ENCODE measurements around the gene NR2F1. TPM values are rescaled to one million over a fixed set of nuclear protein-coding genes. Genes with fewer than 3 reads are reported as not detected.

The NR2F1 gene
- total RNA-seq, 1 donor from 2014 or later = 31.2 TPM

GRCh38 chr5:93591323-93591945 is 8.4 kb downstream of the NR2F1 start:
- DNase-seq = no peak

GRCh38 chr5:93592883-93593282 is 9.9 kb downstream of the NR2F1 start:
- no peak for DNase-seq

DNA sequence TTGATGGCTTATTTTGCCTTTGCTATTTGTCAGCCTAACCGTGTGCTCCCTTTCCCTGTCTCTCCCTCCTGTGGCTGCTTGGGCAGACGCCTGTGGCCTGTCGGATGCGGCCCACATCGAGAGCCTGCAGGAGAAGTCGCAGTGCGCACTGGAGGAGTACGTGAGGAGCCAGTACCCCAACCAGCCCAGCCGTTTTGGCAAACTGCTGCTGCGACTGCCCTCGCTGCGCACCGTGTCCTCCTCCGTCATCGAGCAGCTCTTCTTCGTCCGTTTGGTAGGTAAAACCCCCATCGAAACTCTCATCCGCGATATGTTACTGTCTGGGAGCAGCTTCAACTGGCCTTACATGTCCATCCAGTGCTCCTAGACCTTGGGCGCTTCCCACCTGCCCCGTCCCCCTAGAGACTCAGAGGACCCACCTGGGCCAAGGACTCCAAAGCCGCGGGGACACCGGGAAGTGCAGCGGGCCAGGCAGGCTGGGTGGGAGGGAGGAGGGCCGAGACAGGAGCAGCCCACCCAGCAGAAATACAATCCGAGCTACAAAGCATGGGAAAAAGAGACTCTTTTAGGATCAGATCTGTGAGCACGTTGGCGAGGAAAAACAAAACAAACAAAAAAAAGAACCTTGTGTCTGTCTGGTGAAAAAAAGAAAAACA is 10.6 kb downstream of the NR2F1 start:
- no peak for DNase-seq

GRCh38 chr5:93594591-93595419 is 11.8 kb downstream of the NR2F1 start:
- DNase-seq = peak; percentile 23

DNA sequence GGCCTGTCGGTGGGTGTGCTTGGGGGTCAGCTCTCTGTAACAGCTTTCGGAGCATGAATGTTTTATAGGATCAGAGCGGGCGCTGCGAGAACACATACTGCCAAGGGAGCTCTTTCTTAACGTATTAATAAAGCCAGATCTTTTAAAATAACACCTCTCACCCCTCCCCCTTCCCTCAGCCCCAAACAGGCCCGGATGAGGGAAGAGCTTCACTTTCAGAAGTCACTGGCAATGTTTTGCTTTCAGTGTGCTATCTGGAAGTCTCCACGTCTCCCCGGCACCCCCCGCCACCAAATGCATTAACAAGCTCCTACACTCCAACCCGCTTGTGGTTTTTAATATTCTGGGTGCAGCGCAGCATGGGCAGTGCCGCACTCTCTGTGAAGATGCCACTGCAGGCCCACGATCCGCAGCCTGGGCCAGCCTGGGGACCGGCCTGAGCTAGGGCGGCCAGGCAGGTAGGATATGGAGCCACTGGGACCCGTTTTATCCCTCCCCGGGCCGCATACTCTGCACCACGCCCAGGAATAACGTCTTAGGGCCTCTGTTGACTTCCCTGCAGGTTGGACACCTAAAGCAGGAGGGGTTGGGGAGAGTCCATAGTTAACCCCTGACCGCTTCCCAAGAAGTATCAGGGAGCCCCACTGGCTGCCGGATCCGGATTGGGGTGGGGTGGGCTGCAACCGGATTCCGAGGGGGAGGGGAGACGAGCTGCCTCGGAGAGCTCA is 12.6 kb downstream of the NR2F1 start:
- peak; percentile 21 for DNase-seq

DNA sequence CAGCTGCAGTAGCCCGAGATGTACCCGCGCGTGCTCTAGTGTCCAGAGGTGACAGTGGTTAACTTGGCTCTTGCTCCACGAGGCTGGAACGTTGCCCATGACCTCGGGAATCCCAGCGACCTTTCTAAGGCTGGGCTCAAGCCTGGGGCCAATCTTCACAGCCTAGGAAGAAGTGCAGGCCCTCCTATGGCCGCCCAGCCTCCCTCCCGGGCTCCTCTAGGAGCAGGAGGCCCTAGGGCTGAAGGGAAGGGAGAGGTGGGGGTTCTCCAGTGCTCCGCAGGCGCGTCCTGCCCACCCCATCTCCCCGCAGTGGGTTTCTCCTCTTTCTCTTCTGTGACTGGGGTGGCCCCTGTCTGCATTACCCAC is 13.3 kb downstream of the NR2F1 start:
- no peak for DNase-seq

- peak; percentile 9 for DNase-seq
Observed at GRCh38 chr5:93596676-93597490, 13.9 kb downstream of the NR2F1 start.

DNA sequence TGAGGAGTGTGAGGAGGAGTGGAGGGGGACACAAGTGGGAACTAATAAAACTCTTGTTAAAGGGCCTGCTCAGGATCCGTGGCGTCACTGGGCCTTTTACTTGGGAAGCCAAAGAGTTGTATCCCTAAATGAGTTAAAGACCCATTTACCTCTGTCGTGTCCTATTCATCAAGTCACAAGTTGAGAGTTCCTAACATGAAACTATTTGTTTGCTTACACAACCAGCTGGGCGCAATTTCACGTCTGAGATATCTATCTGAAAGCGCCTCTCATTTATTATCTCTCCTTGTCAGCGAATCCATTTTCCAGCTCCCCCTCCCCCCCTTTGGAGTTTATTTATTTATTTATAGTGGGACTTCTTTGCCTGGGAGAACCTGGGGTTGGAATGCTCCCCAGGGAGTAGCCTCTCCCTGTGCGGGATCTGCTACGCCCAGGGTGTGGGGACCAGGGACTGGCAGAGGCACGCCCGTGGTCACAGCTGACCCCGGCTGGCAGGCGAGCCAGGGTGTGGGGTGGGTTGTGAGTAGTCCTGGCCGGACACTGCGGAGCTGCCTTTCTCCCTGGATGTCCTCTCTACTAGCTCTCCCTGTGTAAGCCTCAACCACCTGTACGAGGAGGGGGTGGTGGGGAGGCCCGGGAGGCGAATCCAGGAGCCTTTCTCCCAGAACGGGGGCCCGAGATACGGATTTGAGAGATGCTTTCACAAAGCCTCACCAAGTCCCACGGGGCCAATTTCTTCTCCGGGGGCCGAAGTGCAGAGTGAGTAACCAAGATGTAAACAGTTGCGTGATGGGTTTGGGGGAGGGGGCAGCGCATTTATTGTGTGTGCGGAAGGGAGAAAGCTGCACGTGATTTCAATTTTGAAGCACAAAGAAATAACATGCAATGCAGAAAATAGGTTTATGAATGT is 15.3 kb downstream of the NR2F1 start:
- peak; percentile 41 for DNase-seq

GRCh38 chr5:93599001-93599379 is 16.0 kb downstream of the NR2F1 start:
- DNase-seq = peak; percentile 18

GRCh38 chr5:93599399-93600120 is 16.5 kb downstream of the NR2F1 start:
- peak; percentile 58 for DNase-seq

GRCh38 chr5:93600409-93601070 is 17.5 kb downstream of the NR2F1 start:
- DNase-seq = peak; percentile 36

- DNase-seq = peak; percentile 78
Observed at GRCh38 chr5:93601071-93601801, 18.2 kb downstream of the NR2F1 start.

- DNase-seq = no peak
Observed at GRCh38 chr5:93601802-93602155, 18.8 kb downstream of the NR2F1 start.

DNA sequence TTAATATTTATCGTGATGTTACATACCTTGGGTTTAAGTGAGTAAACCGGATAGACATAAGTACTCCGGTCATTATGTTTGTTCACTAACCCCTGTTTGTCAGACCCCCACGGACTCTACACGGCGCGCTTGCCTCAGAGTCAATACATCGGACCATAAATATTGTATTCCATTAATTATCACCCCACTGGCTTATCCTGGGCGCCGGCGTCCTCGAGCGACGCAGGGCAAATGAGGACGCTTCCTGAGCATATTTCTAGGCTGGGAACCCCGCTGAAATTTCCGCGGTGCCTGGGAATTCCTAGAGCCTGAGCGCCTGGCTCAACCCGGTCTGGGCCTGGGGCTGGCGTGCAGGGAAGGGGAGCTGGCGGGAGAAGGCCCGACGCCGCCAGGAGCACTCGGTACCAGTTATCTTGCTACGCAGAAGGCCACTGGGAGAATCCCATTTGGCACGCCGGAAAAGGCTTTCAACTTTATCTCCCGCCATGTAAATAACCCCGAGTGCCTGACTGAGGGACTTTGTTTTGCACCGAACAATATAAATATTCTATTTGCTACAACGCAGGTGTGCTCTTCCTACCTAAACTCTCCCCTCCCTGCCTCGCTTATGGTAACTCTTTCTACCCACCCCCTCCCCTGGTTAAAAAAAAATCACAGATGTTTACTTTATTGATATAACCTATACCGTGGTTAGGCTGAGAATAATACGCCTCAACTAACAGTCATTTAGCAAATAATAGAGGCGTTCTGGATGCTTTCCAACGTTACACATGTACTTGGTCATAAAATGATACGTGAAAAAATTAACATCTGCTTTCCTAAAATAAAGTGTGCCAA is 19.4 kb downstream of the NR2F1 start:
- peak; percentile 21 for DNase-seq

DNA sequence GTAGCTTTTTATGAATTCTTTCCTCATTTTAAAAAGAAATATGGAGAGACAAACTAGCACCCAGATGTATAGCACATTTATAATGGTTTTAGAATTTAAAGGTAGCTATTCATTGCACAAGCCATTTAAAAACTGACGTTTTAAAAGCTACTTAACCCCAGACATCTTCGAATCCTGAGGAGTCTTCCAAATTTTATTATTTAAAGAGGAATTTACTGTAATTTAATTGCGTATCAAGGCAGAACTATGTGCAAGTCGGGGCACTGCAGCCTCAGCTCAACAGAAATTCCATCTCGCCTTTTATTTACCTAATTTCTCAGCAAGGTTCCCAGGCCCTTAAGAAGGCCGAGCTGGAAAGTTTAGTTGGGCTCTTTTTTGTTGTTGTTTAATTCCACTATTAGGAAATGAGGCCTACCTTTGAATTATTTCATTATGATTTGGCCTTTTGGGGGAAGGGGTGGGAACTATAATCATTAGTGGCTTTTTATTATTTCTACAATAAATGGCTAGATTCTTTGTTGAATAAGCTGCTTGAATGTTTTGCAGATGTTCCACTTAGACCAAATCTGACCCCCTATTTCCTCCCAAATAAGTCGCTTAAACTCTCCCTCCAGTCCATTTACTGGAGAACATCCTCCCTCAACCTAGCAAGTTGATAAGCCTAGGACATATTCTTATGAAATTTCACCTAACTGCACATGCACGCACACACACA is 20.2 kb downstream of the NR2F1 start:
- DNase-seq = peak; percentile 16

DNA sequence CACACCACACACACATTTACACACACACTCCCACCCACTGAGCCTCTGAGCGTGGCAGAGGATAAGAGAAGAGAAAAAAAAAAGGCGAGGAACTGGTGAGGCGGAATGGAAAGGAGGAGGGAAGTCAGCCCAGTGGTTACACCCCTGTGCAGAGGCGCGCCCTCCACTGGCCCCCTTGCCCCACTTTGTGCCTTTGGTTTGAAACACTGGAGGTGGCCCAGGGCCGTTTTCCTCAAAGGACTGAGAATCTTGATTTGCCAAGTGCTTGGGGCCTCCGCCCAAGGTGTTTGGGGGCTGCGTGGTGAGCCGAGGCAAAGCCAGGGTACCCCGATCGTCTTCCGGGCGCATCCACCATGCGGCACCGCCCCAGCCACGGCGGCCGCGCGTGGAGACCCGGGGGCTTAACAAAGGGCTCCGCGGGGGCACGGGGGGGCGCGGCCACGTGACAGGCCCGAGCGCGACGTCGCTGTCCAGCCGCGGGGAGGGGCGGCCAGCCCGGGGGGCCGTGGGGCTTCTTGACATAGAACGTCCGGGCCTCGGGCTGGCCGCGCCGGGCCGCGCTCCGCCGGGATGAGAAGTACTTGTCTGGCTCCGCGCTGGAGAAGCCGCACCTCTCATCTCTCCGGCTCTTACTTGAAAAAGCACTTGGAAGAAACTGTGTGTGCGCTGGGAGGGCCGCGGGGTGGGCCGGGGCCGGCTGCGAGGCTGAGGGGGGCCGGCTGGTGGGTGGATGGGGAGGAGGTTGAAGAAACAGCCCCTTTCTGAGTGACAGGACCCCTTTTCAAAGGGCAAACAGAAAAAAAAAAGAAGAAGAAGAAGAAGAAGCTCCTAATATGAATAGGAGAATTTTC is 21.0 kb downstream of the NR2F1 start:
- peak; percentile 59 for DNase-seq

Data from tongue (tissue), 2 donors.